ENCODE measurements around the gene SLC1A7. TPM values are rescaled to one million over a fixed set of nuclear protein-coding genes. Genes with fewer than 3 reads are reported as not detected.

Gene SLC1A7
- polyA plus RNA-seq, 5 donors: 0.31 to 0.82 (median 0.67) TPM

DNA sequence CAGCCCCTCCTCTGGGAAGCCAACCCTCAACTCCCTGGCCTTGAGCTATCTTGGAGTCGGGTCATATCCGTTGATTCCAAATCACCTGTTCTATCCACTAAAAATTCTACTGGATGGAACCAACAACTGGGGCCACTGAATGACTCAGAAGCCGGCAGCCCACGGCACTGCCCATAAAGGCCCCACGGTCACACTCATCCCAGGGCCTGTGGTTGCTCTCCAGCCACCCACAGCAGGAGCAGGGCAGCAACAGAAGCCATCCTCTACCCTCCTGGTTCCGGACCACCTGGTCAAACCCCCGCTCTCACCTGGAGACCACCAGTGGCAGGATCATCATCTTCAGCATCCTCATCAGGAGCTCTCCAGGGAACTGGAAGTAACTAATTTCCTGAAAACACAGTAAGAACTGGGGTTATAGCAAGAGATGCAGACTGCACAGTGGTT, 8.4 kb downstream of the SLC1A7 start:
- DNase-seq: no peak

DNA sequence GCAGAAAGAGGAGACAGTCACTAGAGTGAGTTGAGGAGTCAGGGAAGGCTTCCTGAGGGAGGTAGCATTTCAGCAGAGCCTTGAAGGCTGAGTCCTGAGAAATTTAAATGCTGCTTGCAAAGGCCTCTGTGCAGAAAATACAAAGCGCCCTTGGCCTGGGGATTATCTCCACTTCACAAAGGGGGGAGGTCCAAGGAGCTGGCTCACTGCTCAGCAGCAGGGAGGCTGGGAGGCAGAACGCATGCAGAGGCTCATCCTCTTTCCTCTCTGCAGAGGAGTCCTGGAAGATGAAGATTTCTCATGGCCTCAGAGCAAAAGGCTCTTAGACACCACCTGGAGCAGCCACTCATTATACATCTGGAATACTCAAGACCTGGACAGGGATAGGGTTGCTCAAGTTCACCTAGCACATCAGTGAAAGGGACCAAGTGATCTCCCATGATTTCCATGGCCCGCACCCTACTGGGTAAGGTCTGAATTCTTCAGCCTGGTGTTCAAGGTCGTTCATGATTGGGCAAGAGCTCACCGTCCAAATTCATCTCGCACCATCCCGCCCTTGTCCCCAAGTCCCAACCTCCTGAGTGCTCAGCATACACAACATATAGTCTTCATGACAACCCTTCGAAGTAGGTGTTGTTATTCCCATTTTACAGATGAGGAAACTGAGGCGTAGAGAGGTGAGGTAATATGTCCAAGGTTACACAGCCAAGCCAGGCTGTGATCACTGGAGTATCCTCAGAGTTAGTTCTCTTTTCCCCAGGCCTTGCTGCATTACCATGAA, 9.0 kb downstream of the SLC1A7 start:
- DNase-seq: no peak

DNA sequence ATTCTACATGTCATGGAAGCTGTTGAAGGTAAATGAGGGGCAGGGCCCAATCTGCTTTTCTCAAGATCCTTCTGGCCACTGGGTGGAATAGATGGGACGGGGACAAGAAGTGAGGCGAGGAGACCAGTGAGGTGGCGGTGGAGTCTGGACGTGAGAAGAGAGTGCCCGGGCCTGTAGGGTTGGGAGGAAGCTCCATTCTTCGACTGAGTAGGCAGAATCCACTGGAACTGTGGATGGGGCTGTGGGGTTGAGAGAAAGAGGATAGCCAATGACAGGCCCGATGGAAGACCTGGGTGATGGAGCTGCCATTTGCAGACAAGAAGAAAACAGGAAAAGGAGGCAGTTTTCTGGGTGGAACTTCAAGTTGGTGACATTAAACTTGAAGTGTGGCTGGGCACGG, 10.3 kb downstream of the SLC1A7 start:
- DNase-seq: no peak

DNA sequence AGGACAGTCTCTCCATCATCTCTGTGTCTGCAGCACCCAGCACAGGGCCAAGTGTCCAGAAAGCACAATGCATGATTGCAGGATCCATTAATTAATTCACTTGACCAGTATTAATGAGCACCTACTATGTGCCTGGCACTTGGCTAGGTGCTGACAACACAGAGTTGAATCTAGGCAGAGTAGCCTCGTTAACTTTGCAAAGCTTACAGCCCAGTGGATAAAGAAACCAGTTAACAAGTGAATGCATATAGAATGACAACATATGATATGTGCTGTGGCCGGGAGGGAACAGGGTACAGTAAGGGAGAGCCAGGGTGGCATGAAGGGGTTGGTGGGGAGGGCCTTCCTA, 10.9 kb downstream of the SLC1A7 start:
- no peak for DNase-seq

DNA sequence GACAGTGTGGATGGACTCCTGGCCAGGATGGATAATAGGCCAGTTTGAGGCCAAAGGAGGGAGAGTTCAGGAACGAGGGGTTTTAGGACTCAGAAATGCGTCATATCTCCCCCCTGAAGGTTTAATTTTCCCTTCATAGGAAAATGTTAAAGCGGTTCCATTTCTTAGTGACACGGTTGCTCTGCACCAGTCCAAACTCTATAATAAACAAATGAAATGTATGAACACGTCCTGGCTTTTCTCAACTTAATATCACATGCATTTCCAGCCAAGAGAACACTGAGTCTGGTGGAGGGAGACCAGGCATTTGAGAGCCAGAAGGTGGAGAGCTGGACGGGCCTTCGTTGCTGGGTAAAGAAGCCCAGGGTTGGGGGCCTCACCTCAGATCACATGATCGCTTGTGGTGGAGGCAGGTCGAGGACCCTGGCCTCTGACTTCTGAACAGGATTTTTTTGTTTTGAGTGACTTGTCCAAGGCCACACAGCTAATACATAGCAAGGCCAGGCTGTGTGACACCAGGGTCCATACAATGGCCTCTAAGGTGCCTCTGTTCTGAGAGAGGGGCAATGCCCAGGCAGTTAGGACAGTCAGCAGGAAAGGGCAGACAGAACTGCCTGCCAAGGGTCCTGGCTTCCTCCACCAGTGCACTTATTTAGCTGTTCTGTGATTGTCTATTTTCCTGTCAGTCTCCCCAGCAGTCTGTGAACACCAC, 11.4 kb downstream of the SLC1A7 start:
- DNase-seq: no peak

DNA sequence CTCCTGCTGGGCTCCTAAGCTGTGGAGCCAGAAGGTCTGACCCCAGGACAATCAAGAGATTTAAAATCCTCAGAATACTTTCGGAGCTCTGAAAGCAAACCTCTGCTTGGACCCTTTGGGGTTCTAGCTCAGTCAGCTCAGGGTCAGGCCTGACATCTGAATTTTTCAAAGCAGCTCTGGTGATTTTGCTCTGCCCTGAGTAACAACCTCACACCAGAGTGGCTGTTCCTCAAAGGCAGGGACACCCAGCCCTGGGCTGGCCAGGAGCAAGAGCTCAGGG, 11.9 kb downstream of the SLC1A7 start:
- no peak for DNase-seq

DNA sequence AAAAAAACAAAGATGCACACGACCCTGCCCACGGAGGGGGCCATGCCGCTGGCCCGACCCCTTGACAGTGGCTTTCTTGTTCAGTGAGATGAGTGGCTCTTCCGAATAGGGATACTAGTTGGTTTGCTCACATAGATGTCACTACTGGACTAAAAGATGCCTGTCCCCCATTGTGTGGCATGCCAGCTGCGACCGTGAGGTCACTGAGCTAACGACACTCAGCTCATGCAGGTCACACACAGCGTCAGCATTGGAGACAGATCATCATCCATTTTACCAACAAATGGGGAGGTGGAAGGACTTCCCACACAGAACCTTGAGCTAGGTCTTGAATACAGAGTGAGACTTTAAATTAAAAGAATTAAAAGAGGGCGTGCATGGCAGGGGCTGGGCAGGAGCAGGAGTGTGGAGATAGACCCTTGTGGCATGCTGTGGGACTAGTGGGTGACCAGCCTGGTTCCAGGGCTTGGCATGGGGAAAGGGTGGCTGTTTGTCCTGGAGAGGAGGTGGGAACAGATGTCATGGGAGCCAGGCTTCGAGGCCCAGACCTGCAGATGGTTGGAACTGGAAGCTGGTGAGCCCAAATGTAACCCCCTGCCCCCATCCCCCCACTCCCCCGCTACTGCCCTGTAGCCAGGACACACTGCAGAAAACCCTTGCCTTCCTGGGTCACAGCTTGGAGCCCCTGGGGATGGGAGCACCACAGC, 12.4 kb downstream of the SLC1A7 start:
- no peak for DNase-seq

DNA sequence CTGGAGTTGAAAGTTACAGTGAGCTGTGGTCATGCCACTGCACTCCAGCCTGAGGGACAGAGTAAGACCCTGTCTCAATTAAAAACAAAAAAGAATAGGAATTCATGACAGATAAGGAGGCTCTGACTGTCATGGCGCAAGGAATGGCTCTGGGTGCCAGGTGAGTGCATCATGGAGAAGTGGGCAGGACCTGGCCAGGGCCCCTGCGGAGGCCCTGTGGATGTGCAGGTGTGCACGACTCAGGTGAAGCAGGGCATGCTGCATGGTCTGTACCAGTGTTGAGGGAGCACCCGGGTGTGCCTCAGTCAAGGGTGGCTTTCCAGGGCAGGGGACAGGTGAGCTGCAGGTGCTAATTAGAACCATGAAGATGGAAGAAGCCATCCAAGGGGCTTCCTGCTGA, 14.0 kb downstream of the SLC1A7 start:
- DNase-seq: no peak

DNA sequence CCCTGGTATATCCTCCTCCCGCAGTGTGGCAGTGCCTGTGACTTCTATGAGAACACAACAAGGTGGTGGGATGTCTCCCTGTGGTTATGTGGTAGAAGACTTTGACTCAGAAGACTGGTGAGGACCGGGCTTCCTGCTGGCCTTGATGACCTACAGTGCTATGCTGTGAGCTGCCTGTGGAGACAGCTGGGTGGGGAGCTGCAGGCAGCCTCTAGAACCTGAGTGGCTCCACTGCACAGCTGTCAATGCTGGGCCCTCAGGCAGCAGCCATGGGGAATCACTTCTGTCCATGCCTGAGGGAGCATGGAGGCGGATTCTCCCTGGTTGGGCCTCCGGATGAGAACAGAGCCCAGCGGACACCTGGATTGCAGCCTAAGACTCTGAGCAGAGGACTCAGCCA, 14.9 kb downstream of the SLC1A7 start:
- no peak for DNase-seq

DNA sequence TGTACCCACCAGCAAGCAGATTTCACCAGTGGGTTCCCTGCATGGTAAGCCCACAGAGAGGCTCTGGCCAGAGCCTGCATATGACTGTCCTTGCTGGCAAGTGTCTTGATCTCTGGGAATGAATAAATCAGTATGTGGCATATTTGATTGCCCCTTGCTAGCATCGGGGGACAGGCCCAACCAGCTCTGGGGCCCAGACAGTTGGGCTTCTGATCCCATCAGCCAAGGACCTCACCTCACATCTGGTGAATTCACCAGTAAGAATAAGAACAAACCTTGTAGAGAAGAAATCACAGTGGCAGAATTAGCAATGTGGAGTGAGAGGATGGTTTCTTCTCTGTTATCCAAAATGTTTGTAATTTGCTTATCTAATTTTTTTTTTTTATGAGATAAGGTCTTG, 15.9 kb downstream of the SLC1A7 start:
- no peak for DNase-seq

DNA sequence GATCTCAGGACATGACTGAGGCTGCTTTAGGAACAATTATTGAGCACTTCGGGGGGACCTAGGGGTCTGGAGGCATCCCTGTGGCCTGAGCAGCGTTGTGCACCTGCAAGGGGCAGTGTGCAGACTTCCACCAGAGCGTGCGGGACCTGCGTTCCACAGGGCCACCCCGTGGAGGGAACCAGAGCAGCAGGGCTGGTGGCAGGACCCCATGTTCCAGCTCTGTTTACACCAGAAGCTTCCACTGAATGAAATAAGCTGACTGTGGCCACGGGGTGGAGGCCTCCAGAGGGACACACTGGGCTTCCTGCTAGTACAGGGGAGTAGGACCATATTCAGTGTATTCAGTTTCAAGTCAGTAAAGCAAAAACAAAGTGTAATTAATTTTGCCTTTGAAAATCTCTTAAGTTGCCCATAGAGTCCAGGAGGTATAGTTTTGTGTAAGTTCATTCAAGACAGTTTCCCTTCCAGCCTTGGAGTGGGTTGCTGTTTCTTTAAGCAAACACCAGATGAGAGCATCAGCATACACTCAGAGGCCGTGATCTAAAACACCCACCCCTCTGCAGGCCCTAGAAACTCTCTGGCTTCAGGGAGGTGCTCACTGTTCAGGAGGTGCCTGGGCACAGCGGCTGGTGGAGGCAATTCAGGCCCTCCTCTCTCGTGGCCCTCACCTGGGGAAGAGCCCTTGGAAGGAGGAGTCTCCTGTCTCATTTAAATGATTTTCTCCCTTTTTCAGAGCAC, 16.6 kb downstream of the SLC1A7 start:
- no peak for DNase-seq

DNA sequence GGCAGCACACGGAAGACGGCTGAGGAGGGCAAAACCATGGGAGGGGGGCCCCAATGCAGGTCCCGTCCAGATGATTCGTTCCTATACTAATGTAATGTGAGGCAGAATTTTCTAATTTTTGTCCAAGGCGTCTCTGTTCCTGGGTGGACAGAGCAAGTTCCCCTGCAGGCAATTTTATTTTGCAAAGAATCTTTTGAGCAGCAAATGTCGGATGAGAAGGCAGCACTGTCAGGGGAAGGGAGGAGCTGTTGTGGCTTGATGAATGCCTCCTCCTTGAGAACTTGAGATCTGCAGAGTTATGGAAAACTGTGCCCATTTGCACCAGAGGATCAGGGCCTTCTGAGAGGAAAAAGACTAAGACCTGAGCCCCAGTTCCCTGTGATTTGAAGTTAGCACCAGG, 17.3 kb downstream of the SLC1A7 start:
- no peak for DNase-seq

DNA sequence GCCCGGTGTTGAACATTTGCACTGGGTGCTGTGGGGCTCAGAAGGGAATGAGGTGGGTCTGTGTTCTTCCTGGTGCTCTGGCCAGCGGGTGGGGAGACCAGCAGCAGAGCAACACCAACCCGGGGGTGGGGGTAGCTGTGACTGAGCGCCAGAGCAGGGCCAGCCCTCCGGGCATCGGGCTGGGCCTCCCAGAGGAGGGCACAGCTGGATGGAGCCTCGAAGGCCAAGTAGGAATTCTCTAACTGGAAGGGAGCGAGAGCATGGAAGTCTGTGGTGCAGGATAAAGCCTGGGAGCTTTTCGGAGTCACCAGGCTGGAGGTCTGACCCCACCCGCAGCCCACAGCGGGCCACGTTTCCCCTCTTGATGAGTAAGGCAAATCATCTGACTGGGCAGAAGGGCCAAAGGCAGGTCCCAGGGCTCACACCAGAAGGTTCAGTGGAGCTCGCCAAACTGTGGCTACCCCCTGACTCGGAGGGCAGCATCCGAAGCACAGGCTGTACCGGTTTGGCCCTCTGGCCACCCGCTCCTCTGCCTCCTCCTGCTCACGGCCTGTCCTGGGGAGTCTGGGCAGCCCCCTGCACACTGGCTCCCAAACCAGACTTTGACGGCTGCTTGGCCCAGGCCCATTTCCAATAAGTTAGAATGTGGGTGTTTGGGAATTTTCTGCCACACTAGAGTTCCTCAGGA, 18.8 kb downstream of the SLC1A7 start:
- DNase-seq: no peak

DNA sequence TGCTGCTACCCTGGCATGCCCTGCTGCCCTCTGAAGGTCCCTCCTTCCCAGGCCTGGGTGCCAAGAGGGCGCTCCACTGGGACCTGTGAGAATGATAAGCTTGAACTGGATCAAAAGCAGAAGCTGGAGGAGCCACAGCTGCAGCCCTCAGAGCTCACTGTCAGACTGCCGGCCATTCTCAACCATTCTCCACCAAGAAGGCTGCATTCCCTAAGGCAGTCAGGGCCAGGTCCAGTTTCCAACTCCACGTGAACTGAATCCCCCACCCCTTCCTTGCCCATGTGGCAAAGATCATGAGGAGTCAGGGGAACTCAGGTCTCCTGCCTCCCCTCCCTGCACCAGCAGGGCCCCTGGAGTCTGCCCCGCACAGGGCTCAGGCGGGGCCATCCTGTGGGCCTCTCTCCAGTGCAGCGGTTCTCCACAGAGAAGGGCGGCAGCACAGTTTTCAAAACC, 19.5 kb downstream of the SLC1A7 start:
- DNase-seq: no peak

DNA sequence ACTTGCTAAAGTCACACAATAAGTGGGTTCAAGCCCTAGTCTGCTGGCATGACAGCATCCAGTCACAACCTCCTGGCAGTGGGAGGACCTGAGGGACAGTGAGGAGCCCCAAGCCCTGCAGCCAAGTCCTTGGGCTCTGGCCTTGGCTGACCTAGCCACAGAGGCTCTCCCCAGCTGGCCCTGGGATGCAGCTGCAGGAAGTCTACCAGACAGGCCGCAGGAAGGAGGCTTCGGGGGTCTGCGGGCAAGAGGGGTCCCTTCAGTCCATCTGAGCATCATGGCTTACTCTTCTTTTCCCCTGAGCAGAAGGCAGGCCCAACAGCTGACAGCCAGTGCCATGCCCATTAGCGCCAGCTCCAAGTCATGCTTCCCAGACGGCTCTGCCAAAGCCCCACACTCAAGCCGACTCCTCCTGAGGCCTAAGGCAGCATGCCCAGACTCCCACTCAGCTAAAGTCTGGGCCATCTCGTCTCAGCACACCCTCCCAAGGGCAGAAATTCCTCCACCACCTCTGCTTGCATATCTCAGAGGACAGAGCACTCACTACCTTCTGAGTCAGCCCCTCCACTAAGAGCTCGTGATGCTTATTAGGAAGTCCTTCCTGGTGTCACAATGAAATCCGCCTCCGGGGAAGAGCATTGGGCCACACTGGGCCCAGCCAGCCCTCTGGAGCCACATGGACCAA, 20.1 kb downstream of the SLC1A7 start:
- DNase-seq: no peak

DNA sequence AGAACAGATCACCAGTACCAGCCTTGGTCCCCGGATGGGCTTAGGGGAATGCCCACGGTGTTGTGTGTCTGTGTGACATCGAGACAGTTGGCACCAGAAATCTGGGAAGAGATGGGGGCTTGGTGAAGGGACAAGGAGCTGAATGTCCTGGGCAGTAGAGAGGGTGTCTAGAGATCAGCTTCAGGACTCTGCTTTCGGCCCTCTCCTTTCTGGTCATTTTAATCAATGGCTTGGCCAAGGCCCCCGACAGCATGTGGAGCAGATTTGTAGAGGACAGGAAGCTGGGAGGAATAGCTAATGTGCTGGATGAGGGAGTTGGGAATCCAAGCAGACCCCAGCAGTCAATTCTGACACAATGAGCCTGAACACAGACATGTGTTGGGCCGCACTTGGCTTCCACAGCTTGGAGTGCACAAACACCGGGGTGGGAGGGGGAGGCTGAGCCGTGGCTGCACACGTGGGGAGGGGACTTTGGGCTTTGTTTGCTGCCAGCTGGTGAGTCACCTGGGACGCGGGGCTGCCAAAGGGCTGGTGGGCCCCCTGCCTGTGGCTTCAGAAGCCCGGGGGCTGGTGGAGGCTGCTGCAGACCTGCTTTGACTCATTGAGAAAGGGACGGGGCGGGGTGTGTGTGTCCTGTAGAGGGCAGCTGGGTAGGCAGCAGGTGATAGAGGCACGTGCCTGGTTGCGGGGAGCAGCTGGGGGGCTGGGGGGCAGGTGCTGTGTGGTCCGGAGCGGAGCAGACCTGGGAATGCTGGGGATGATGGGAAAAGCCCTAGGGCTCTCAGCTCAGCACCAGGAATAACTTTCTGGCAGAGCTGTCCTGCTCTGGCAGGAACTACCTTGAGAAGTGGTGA, 20.9 kb downstream of the SLC1A7 start:
- DNase-seq: no peak

DNA sequence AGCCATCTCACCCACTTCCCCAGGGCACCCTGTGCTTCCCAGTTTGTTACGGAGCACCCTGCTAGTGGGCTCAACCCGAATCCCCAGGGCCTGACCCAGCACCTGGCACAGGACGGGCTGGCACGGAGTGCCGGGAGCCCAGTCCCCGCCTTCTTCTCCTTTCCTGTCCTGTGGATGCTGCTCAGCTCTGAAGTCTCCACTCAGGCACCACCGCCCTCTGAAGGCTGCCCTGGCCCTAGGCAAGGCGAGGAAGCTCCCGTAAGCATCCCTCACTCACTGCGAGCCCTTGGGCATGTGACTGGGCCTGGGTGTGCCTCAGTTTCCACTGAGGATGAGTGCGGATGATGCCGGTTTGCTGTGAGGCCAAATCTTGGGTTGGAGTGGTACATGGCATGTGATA, 21.8 kb downstream of the SLC1A7 start:
- no peak for DNase-seq

DNA sequence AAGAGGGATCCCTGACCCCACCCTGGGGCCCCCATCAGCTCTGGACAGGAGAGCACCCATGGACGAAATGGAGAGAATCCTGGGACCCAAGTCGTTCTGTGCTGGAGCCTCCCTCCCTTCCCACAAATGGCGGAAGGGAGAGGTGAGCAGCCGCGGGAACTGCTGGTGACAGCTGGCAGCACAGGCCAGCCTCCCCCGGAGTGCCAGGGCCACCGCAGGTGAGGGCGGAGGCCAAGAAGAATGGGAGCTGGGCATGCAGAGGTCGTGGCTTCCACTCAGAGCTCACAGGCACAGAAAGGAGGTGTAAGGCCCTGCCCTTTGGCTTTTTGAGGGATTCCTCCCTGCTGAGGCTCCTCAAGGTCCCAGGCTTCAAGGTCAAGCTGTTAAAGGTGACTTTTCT, 24.6 kb downstream of the SLC1A7 start:
- no peak for DNase-seq

DNA sequence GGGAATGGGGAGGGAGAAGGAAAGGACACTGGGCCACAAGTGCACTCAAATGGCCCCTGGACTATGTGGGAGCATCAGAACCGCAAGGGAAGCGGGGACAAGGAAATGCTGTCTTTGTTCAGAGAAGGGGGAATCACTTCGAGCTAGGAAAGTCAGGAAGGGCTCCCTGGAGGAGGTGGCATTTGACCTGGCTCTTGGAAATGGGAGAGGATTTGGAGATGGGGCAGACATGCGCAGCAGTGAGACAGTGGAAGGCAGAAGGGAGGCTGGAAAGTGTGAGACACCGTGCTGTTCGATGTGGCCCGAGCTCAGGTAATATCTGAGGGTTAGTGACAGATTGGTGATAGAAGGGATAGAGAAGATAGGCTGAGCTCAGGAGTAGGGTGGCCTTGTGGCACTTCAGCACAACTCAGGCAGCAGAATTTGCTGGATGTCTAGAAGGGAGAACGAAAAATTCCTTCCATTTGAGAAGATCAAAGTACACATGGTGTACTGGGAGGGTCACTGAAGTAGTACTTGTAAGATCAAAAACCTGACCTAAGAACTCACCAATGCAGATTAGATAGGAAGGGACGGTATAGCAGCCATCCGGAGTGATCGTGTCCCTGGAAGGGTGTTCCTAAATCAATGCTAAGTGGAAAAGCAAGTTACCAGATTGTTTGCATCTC, 25.4 kb downstream of the SLC1A7 start:
- no peak for DNase-seq
